Activated effector memory CD4-positive, alpha-beta T cell treated with anti-CD3 and anti-CD28 coated beads, Interleukin-2, amount 50 U/mL, for 16 hours (primary cell): Measurements from ENCODE around the gene CTTN.
"Not testable (repeated sequence)": the region's sequence is repeated elsewhere in the genome, so short reads cannot be mapped to it uniquely, and the experiment has no call there.

Experiments used
- DNase-seq: peaks from one replicate; pipeline ENCODE4 v3.0.0-alpha.2; 2020

The CTTN gene

GRCh38 chr11:70381872-70382861 lies 16.2 kb upstream of the CTTN start:
- DNase-seq: no peak

- DNase-seq: no peak
Observed at GRCh38 chr11:70383664-70384565, 14.4 kb upstream of the CTTN start.

GRCh38 chr11:70384566-70385152 lies 13.7 kb upstream of the CTTN start:
- DNase-seq: no peak

- DNase-seq: no peak
Observed at GRCh38 chr11:70387564-70387963, 10.8 kb upstream of the CTTN start.

- DNase-seq: peak; percentile 19
Observed at GRCh38 chr11:70389201-70389600, 9.1 kb upstream of the CTTN start.

GRCh38 chr11:70390882-70391281 lies 7.4 kb upstream of the CTTN start:
- DNase-seq: not testable (repeated sequence)

- no peak for DNase-seq
Observed at GRCh38 chr11:70394211-70394950, 3.9 kb upstream of the CTTN start.

- no peak for DNase-seq
Observed at GRCh38 chr11:70397336-70397982, 870 bp upstream of the CTTN start.

- no peak for DNase-seq
Observed at GRCh38 chr11:70398834-70399680, 728 bp downstream of the CTTN start.

GRCh38 chr11:70399681-70400112 lies 1.4 kb downstream of the CTTN start:
- no peak for DNase-seq

GRCh38 chr11:70400643-70401042 lies 2.3 kb downstream of the CTTN start:
- DNase-seq: no peak

GRCh38 chr11:70402016-70402415 lies 3.7 kb downstream of the CTTN start:
- DNase-seq: no peak

- DNase-seq: no peak
Observed at GRCh38 chr11:70402685-70403084, 4.4 kb downstream of the CTTN start.

GRCh38 chr11:70404244-70404643 lies 5.9 kb downstream of the CTTN start:
- DNase-seq: no peak

- no peak for DNase-seq
Observed at GRCh38 chr11:70405679-70406395, 7.5 kb downstream of the CTTN start.

GRCh38 chr11:70407121-70407520 lies 8.8 kb downstream of the CTTN start:
- DNase-seq: no peak

GRCh38 chr11:70407814-70408213 lies 9.5 kb downstream of the CTTN start:
- DNase-seq: no peak

- DNase-seq: not testable (repeated sequence)
Observed at GRCh38 chr11:70408326-70408725, 10.0 kb downstream of the CTTN start.

- DNase-seq: no peak
Observed at GRCh38 chr11:70409437-70409836, 11.1 kb downstream of the CTTN start.

GRCh38 chr11:70409871-70410270 lies 11.5 kb downstream of the CTTN start:
- DNase-seq: no peak
